GM10847 (cell line): Measurements from ENCODE around the gene OASL.

Experiments
- POLR2A ChIP-seq: IDR thresholded peaks from 2 replicates; pipeline ENCODE4 v1.6.1; 2011; ENCODE audit not compliant: insufficient read length; ENCODE audit errors: extremely low read depth

OASL gene

DNA sequence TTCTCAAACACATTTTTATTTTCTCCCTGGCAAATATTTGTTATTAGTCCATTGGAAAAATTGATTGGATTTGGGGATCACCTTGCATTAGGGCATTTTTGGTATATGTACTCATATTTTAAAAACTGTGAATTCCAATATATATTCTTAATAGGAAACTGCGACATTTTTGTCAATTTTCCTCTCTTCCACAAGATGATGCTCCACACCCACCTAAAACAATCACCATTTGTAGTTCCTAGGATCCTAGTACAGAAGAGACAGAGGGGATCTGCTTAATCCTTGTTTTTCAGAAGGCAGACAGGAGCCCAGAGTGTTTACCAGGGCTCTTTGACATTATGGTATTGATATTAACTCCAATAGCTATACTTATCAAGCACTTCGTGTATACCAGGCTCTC, 22.8 kb upstream of the OASL start:
- no peak for TF ChIP-seq POLR2A

DNA sequence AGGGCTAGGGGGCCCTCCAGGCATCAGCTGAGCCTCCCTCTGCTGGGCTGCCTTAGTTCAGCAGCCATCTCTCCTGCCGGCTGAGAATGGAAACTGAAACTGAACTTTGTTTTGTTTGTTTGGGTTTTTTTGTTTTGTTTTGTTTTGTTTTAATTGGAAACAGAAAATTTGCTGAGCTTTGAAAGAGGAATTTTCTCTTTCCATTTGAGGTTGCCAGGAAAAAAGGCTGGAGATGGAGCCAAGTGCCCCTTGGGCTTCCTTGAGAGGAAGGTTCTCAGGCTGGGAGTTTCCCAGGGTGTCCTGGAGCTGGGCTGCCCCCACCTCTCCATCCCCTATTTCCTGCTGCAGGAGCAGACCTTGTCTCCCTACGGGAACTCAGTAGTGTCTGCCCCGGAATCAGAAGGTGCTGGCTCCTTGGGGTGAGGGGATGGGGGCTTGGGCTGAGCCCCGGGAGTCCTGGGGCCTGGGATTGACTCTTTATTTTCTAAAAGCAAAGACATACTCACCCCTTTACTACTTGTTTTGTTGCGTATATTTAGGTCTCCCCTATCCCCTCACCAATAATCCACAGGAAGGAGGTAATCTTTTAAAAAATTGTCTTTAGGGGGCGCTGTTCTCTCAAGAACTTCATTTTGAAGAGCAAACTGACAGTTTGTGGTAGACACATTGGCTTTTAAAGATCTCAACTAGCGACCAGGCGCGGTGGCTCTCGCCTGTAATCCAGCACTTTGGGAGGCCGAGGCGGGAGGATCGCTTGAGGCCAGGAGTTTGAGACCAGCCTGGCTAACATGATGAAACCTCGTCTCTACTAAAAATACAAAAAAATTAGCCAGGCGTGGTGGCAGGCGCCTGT, 21.3 kb upstream of the OASL start:
- no peak for TF ChIP-seq POLR2A

DNA sequence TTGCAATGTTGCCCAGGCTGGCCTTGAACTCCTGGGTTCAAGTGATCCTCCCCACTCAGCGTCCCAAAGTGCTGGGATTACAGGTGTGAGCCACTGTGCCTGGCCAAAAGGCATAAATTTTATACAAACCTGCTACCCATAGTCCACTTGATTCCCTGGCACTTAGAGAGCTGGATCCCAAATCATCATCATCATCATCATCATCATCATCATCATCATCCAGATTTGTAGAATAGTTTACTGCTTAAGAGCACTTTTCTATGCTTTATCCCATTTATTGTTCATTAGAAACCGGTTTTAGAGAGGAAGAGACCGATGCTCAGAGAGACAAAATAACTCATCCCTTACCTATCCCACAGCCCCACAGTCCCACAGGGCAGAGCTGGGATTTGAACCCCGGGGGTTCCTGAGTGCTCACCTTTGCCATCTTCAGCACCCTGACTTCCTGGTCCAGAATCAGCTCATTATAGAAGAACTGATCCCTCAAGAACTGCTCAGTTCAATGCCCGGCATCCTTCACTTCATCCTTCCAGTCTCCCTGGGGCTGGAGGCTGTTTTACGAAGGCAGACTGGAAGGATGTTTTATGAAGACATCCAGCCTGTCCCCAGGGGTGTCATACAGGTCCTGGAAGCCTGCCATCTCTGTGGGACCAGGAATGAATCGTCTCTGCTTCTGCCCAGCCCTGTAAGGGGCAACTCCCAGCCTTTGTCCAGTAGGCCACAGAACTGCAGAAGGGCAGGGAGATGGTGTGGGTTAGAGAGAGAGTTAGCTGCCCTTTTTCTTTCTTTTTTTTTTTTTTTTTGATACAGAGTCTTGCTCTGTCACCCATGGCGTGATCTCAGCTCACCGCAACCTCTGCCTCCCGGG, 20.2 kb upstream of the OASL start:
- no peak for TF ChIP-seq POLR2A

DNA sequence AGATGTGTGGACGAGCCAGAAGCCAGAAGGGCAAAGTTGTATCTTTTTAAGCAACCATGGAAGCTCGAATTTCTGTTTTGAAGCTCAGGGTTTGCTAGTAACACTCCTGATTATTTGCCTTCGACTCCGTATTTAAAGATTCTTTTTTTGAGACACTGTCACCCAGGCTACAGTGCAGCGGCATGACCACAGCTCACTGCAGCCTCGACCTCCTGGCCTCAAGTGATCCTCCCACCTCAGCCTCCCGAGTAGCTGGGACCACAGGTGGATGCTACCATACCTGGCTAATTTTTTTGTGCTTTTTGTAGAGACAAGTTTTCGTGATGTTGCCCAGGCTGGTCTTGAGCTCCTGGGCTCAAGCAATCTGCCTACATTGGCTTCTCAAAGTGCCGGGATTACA, 18.7 kb upstream of the OASL start:
- TF ChIP-seq POLR2A, result no peak

DNA sequence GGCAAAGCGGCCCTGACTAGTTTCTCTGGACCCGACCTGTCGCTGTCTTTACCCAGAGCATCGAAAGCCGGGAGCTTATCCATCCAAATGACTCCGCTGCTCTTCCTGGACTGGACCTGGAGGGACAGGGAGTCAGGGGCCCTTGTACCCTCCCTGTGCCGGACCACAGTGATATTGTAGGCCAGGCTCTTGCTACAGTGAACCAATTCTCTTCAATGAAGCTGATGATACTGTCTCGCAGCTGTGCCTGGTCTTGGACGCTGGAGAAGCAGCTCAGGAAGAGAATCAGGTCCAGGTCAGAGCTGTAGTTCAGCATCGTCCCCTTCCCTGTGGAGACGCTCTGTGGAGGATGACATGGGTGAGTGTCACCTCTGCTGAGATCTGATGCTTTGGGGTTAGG, 14.7 kb upstream of the OASL start:
- no peak for TF ChIP-seq POLR2A

DNA sequence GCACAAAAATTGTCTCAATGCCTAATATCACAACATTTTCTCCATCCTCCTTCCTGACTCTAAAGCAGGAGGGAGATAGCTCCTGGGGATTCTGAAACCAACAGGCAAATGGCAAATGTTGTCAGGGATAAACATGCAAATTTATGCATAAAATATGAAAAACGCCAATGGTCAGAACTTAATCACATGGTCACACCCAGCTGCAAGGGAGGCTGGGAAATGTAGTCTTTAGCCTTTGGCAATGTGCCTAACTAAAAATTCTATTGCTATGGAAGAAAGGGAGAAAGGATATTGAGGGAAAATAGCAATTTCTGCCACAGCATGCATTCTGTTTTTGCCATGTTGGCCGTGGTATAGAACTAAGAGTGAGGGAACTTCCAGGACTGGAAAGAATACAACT, 11.7 kb upstream of the OASL start:
- TF ChIP-seq POLR2A, result no peak

DNA sequence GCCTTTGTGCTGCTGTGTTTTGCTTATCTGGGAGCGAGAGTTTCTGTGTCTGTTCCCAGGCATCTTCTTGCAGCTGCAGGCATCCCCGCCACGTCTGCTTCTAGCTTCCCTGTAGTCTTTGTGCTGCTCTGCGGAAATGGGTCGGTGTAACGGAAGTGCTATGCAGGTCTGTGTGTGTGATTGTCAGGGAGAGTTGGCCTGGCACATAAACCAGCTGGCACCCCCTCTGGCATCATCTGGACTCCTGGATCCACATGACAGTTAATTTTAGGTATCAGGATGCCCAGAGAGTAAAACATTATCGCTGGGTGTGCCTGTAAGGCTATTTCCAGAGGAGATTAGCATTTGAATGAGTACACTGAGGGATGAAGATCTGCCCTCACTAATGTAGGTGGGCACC, 9.4 kb upstream of the OASL start:
- no peak for TF ChIP-seq POLR2A

DNA sequence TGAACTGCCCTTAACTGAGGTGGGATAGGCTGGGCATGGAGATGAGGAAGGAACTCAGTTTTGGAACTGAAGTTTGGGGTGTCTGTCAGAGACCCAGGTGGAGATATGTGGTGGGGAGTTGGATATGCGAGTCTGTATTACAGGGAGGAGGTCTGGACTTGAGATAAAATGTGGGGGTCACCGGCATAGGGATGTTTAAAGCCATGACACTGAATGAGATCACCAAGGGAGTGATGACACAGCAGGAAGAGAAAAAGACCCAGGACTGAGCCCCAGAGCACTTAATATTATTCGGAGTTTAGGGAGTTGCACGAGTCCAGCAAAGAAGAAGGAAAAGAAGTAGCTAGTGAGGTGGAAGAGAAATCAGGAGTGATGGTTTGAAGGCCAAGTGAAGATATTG, 4.0 kb upstream of the OASL start:
- no peak for TF ChIP-seq POLR2A

DNA sequence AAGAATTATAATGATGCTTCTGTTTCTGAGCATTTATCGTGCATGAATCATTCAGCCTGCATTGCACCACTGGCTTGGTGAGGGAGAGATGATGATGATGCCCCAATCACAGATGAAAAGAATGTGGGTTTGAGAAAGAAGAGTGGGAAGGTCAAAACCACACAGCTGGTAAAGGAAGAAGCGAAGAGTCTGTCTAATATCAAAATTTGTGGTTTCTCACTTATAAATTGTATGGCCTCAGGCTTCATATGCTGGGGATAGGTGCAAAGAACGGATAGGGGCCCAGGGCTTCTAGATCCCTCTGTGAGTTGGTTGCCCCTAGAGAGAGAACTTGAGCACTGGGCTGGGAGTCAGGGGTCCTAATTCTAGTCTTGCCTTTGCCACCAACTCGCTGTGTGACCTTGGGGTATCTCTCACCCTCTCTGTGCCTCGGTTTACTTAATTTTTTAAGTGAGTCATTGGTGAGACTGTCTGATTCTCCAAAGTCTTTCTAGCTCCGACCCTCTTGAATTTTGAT, 2.2 kb downstream of the OASL start:
- TF ChIP-seq POLR2A, result no peak

DNA sequence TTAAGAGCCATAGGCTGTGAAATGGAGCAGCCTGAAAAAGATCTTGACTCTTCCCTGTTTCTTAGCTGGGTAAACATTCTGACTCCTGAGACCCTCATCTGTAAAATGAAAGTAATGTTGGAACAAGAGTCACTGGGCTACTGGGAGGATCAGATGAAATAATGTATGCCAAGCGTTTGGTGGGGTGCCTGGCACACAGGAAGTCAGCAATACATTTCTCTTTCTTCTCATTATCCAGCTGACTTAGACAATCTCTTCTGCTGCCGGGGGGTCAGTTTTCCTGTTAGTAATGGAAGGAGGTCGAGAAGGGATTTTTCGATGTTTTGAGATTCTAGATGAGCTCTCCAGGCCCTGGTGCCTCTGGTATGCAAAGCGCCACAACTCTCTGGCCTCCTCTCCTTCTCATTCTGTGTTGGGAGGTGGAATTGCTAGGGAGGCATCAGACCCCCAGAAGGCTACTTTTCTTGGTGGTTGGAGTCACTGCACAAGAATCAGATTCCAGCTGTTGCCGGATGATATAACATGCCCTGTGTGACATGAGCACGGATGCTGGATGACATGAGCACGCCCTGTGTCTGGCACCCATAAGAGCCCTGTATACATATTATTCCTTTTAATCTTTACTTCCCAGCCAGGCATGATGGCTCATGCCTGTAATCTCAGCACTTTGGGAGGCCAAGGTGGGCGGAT, 4.3 kb downstream of the OASL start:
- TF ChIP-seq POLR2A, result no peak

DNA sequence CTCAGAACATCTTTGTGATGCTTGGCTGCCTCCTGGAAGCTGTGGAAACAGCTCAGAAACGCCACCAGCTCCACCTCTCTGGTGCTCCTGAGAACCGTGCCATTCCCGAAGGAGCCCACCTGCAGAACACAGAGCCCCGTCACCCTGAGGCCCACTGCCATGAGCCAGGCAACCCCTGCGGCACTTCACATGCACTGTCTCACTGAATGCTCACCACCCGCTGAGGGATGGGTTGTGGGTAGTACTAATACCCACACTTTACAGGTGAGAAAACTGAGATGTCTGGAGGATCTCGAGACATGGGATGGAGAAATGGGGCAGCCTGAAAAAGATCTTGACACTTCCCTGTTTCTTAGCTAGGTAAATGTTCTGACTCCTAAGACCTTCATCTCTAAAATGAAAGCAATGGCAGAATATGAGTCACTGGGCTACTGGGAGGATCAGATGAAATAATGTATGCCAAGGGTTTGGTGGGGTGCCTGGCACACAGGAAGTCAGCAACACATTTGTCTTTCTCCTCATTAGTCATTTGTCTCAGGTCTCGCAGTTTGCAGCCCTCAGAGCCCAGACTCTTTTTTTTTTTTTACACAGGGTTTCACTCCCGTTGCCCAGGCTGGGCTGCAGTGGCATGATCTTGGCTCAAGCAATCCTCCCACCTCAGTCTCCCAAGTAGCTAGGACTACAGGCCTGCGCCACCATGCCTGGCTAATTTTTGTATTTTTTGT, 5.3 kb downstream of the OASL start:
- no peak for TF ChIP-seq POLR2A

DNA sequence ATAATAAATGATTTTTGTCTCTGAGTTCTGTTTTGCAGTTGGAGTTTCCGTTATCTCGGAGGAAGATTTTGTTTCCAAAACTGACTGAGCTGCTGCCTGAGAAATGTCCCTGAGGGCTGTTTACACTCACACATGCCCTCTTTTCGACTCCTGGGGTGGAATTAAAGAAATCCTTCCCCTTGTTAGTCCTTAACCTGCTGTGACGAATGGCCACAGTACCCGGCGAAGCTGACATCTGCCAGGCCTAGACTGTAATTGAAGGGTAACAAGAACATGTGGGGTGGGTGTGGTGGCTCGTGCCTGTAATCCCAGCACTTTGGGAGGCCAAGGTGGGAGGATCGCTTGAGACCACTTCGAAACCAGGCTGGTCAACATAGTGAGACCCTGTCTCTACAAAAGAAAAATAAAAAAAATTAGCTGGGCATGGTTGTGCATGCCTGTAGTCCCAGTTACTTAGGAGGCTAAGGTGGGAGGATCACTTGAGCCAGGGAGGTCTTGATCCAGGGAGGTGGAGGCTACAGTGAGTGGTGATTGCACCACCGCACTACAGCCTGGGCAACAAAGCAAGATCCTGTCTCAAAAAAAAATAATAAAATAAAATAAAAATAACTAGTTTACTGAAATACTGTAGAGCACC, 8.4 kb downstream of the OASL start:
- no peak for TF ChIP-seq POLR2A

DNA sequence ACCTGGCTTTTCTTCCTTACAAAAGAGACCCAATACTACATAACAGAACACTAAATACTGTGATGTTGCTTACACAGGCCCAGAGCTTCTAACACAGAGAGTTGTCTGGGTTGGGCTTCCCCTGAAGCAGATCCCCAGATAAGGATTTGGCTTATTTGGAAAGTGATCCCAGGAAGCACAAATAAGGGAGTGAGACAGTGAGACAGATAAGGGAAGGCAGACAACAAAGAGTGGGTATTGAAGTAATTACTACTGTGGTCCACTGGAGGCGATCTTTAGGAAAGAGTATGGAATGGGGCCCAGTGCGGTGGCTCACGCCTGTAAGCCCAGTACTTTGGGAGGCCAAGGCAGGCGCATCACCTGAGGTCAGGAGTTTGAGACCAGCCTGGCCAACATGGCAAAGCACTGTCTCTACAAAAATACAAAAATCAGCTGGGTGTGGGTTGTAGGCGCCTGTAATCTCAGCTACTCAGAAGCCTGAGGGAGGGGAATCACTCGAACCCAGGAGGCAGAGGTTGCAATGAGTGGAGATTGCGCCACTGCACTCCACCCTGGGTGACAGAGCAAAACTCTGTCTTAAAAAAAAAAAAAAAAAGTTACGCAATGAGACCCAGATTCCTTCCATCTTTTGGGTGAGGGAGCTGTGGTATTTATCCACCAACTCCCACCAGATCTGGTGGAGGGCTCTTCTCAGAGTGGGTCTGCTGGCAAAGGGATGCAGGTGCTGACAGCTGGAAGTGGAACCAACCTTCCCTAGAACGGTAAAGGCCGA, 12.6 kb downstream of the OASL start:
- no peak for TF ChIP-seq POLR2A
